ENCODE results near the gene SLC6A5.

Gene SLC6A5

DNA sequence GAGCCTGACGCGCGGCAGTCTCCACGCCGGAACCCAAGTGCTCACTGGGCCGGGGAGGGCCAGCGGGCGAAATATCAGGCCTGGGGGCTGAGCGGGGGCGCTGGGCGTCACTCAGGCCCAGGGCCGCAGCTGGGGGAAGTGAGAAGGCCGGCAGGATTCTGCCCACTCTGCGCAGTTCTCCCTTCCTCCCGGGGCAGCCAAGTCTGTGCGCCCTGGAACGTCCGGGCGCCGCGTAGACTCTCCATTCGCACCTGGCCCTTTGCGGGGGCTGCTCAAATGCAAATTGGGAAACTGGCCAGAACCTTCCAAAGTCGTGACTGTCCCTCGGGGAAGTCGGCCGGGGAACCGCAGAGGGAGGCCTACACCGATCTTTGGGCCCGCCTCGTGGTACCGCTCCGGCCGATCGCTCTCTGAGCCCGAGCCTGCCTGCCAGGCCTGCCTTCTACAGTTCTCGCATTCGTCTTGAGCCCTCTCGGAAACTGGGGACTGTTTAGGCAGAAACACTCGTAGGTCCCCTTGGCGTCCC is 2.2 kb upstream of the SLC6A5 start:
- DNase-seq, result no peak

DNA sequence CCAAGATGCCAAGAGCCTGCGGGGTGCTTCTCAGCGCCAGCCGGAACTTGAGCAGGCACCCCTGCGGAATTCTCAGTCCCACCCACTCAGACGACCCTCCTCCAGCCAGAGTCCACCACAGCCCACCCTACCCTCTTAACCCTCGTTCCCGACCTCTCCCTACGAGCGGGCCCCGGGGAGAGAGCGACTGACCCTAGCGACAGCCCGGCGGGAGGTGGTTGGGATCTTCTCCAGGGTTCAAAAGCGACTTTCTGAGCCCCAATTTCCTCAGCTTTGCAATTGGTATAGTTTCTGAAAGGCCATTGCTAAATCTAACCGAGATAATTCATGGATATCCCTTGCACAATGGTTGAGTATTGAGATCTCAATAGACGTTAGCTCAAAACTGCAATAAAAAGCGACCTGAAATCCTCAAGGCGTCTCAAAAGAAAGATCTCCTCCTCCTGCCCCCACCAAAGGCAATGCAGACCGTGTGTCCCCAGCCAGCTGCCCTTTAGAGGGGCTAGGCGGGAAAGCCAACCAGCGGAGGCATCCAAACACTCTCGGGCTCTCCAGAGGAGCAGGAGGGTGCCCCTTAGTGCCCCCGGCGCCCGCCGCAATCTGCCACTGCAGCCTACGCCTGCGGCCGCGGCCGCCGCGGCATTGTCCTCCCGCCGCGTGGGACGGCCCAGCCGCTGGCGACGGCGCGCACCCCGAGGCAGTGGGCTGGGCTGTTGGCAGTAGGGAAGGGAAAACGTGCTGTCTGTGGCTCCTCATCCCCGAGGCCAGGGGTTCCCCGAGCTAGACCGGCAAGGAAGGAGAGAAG is 1.5 kb upstream of the SLC6A5 start:
- no peak for DNase-seq

DNA sequence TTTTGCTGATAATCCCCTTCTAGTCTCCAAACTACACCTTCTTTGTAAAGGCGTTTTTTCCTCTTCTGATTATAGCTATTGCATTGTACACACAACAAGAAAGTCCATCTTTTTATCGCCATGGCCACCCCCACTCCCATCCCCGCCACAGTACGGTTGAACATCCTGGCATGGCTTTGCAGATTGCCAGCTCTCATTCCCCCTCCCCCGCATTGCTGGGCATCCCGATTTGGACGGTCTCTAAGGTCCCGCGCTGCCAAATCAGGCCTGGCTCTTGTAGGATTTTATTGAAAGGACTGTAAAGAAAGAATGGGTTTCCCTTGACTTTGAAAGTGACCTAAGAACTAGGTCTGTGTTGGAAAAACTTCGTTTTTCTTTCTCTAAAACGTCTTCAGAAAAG is 916 bp upstream of the SLC6A5 start:
- no peak for DNase-seq

DNA sequence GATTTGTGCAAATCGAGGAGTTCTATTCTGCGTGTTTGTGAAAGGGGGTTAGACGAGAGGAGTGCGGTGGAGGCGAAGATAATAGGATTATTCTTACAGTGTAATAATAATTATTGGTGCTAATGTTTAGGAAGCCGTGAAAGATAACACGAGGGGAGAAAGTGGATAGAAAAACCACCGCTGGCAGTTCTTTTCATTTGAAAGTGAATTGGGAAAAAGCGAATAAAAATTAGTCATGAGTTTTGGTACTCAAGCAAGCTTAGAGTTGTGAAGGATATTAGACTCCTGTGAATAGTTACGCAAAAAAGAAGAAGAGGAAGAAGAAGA is 575 bp downstream of the SLC6A5 start:
- DNase-seq, result no peak

DNA sequence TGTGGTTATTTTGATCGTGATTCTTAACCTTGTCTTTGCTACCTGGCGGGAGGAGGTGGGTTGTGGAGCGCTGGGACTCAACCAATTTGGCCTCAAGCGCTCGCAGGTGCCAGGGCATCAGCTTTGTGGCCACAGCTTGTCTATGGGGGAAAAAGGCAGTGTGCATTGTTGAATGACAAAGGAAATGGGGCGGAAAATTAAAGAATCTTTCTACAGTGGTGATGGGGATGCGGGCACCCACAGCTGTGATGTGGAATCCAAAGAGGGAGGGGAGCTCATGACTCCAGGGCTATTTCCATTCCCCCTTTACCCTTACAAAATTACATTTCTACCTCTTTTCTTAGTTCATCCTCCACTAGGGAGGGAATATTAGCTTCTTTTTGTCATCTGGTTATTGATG is 1.1 kb downstream of the SLC6A5 start:
- no peak for DNase-seq

DNA sequence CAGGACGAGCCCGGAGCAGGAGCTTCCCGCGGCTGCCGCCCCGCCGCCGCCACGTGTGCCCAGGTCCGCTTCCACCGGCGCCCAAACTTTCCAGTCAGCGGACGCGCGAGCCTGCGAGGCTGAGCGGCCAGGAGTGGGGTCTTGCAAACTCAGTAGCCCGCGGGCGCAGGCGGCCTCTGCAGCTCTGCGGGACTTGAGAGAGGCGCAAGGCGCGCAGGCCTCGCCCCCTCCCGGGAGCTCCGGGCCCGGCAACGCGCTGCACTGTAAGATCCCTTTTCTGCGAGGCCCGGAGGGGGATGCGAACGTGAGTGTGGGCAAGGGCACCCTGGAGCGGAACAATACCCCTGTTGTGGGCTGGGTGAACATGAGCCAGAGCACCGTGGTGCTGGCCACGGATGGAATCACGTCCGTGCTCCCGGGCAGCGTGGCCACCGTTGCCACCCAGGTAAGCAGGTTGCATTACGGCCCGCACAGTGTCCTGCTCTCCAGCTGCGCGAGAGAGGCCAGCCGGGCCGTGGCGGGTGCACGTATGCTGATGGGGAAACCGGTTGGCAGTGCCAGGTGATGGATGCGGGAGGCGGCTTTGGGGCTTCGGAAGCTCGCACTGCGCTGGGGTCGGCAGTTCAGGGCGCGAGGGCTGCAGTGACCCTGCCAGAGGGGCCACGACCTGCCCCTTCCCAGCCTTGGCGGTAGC is 2.0 kb downstream of the SLC6A5 start:
- no peak for DNase-seq

DNA sequence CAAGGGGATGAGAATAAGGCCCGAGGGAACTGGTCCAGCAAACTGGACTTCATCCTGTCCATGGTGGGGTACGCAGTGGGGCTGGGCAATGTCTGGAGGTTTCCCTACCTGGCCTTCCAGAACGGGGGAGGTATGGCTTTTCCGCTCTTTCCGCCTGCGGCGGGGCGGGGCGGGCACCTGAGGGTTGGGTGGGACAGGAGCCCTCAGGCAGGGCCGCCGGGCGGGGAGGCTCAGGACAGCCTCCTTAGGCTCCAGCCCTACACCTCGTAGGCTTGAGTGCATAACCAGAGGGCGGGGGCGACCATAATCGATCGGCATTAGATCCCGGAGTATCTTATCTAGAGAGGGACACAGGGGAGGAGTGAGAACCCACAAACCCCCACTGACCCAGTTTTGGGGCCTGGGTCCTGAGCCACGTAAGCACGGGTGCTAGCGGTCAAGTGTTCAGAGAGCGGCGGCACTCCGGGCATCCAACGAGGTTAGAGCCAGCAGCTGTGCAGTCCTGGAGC is 4.9 kb downstream of the SLC6A5 start:
- no peak for DNase-seq

DNA sequence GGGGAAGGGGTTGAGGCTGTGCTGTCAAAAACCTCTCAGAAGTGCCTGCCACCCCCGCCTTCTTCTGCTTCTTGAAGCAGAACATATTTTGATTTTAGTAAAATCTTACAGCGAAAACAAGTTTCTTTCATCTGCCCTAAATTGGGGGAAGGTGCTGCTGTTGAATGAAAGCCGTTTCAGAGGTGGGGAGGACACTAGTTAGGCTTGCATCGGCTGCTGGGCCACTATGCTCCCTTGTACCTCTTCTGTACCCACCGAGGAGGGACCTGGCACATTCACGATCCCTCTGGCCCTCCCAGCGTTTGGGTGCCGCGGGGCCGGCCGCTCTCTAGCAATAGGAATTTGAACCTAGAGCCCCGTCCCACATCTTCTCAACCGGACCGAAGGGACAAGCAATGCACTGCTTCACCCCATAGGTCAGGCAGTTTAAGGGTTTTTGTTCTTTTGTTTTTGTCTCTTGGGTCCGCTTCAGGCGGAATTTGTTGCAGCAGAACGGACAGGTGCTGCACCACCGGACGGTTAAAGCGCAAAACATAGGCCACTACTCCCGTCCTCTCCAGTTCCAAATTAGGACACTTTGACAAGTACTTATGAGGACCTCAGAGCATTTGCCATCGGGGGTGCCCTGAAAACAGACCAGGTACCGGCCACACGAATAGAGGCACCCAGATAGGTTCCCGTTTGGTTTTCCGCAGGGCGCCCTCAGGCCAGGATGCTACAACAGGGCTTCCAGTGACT is 5.6 kb downstream of the SLC6A5 start:
- DNase-seq, result no peak

DNA sequence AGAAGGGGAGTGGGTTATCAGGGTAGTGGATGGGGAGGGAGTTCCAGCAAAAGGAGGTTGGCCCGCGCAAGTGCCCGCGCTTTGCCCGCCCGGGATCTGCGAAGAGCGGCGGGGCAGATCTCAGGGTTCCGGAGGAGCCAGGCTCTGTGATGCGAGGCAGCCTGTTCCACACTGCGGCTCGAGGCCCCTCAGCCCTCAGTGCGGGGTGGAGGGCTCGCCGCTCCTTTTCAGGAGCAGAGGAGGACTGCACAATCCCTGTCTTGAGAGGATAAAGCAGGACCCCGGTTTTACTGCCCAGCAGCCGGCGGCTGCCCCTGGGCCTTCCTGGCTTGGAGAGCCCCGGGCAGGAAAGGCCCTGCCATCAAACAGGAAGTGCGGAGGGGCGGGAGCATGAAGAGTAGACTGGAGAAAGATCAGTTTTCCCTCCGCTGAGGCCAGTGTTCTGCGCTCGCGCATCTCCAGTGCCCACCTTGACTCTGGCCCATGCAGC is 6.2 kb downstream of the SLC6A5 start:
- no peak for DNase-seq

DNA sequence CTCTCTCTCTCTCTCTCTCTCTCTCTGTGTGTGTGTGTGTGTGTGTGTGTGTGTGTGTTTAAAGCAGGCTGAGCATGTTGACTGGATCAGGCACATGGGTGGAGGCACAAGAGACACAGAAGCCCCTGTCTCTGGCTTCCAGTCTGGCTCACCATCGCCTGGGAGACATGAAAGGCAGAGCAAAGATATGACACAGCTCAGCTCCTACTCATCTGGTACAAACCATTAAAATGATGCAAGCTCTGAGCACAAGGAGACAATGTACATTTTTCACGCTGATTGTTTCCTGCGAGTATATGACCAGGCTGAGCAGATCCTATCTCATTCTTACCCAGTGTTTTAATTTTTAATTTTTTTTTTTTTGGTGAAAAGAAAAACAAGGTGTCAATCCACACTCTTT is 9.5 kb downstream of the SLC6A5 start:
- no peak for DNase-seq

DNA sequence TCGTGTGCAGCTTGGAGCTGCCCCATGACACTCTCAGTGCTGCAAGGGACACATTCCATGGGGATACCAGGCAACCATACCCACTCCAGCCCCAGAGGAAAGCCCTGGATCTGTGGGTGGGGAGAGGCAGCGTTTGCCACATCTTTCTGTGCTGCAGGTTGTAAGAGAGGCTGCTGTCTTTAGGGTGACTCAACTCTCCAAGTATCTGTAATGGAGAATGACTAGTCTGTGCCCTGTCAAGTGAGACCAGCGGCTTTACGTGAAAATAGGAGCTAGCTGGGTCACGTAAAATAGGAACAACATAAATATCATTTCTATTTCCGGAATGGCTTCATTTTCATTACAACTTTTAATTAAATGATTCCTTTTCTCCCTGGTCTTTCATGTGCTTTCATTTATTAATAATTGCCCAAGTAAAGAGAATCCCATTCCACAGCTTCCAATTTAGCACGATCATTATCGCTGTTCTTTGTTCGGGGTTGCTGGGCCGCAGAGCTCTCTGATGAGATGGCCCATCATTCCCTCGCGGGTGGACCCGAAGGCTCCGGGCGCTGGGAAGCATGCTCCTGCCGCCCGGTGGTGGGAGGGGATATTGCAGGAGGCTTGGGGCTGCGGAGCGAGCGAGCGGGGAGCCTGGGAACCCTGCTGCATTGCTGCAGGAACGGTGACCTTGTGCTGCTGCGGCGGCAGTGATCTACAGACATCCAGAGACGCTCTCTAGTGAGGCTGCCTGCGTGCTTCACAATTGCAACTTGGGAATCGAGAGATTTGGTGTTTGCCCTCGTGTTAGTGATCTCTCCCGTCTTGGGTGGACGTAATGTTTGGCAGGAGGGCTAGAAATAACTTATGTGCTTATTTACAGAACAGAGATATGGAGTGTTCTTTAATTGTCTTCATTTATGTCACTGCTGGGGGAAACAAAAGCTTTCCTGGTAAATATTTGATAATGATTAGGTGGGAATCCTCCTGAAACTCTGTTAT is 10.6 kb downstream of the SLC6A5 start:
- DNase-seq, result peak; percentile 18 to 55

DNA sequence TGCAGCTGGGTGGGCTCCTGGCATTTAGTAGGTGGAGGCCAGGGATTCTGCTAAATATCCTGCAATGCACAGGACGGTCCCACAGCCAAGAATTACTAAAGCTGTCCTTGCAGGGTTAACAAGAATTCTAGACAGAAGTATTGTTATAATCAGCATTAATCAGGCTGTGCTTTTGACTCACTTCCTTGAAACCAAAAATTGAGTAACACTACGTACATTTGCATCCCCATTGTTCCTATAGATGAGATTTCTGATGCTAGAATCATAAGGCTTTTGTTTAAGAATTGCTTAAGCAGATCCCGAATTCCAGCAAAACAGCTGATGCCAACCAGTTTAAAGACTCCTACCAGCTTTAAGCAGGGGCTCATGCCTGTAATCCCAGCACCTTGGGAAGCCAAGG is 11.4 kb downstream of the SLC6A5 start:
- no peak for DNase-seq

DNA sequence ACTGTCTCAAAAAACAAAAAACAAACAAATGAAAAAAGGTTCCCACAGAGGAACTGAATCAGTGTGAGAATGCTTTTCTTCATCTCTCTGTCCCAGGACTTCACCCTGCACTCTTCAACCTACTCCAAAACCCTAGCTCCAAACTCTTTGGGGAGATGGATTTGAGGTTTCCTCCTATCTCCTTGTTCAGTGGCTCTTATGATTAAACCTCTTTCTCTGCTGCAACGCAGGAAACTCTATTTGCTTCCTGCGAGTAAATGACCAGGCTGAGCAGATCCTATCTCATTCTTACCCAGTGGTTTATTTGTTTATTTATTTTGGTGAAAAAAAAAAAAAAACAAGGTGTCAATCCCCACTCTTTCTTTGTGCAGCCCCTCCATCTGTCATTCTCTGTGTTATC is 12.0 kb downstream of the SLC6A5 start:
- DNase-seq, result no peak

DNA sequence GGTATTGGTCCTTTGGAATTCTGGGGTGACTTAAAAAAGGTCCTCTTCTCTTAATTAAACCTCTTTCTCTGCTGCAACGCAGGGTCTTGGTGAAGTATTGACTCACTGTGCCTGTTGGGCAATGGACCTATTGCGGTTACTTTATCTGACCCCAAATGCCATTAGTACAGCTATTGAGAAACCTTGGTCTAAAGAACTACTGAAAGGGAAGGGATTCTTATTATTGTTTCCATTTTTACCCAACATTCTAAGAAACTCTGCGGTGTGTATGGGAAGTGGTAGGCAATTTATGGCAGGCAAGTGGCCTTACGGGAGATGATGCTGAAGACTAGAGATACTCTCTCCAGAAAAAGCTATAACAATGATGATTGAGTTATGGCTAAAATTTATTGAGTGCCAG is 12.5 kb downstream of the SLC6A5 start:
- no peak for DNase-seq

DNA sequence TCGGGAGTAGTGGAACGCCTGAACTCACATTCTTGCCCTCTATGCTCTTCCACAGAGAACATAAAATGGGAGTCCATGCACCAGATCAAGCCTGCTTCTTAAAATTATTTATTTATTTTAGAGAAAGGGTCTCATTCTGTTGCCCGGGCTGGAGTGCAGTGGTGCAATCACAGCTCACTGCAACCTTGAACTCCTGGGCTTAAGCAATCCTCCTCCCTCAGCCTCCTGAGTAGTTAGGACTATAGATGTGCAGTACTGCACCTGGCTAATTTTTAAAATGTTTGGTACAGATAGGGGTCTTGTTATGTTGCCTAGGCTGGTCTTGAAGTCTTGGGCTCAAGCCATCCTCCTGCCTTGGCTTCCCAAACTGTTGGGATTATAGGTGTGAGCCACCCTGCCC is 13.0 kb downstream of the SLC6A5 start:
- no peak for DNase-seq

DNA sequence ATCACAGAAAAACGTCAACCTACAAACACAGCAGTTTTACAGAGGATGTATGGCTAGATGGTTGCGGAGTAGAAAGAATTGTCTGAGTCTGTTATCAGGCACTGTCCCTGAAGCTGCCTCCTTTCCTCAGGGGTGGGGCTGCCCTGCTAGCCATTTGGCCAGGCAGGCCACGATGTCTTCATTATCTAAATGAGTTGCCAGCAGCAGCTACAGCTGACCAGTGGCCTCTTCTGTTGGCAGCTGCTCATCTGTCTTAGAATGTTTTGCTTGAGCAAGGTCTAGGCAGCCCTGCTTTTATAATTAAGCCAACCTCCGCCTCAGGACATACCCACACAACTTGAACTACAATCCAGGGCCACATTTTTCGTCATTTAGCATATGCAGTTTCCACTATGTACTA is 17.5 kb downstream of the SLC6A5 start:
- no peak for DNase-seq

DNA sequence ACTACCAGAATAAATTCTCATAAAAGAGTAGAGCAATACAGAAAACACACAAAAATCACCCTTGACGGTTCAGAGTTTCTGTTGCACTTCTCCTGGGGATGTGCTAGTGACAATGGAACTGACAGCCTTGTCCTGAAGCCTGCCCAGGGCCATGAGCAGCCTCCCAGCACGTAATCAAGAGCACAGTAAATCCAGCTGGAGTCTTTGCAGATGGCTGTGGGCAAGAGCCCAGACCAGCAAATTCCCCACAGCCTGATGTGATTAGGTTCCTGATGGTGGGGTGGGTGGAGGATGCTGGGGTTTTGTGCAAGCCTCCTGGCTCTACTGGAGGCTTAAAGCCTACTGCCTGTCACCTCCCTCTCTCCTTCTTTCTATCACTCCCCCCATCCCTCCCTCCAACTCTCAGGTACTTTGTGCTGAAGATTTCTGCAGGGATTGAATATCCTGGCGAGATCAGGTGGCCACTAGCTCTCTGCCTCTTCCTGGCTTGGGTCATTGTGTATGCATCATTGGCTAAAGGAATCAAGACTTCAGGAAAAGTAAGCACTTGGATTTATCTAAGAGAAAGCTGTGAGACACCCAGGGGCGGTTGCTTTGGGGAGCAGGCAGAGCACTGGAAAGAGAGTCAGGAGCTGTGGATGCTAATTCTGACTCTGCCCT is 18.1 kb downstream of the SLC6A5 start:
- no peak for DNase-seq

DNA sequence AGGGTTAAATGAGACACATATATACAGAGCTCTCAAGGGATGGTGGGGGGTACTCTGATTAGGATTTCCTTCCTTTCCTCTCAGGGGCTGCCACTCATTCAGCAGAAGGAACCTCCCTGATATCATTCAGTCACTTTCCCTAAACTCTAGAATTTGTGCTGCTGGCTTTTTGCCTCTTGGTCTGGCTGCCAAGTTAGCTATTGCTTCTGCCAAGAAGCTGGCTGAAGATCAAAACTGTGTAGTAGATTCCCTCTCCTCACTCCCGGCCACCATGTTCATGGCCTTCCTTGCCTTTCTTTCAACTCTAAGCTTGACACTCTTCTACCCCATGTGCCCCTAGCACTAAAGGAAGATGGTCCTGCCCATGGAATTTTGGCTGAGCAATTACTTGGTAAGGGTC is 18.7 kb downstream of the SLC6A5 start:
- DNase-seq, result no peak

DNA sequence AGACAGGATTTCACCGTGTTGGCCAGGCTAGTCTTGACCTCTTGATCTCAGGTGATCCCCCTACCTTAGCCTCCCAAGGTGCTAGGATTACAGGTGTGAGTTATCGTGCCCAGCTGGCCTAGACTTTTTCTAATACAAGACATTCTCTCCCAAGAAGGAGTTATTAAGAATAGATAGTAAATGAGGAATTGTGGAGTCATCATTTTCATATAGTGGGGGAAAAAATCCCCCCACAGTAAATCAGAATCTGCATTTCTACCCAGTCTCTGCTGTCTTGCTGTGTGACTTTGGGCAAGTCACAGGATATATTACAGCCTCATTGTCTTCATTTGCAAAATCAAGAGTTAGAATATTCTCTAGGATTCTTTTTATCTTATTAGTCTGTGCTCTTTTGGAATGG is 21.6 kb downstream of the SLC6A5 start:
- no peak for DNase-seq

DNA sequence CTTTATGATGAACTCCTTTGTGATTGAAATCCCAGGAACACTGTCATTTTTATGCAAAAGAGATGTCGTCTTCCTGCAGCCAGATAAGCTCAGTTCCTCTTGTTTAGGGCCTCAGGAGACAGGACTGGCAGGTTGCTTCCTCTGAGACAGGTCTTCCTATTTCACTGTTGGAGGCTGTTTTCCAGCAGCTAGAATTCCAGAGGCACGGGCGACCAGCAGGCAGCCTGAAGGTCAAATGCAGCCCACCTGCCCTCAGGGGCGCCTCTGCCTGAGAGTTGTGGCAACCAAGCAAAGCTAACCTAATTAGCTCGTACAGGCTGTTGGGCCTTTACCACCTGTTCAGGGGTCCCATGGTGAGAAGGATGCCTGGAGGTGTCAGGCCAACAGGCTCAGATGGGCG is 22.3 kb downstream of the SLC6A5 start:
- no peak for DNase-seq

DNA sequence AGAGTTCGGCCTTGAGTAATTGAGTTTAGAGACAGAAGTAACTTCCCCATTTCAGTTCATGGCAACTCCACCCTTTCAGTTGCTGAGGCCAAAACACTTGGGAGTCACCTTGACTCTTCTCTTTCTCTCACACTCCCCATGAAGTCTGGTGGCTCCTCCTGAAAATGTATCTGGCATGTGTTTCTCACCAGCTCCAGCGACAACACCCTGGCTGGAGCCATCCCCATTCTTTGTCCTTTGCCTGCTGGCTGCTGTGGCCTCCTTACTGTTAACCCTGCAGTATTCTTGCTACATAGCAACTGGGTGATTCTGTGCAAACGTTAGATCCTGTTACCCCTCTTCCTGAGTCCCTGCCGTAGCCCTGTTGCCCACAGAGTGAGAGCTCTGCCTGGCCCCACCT is 23.8 kb downstream of the SLC6A5 start:
- no peak for DNase-seq

DNA sequence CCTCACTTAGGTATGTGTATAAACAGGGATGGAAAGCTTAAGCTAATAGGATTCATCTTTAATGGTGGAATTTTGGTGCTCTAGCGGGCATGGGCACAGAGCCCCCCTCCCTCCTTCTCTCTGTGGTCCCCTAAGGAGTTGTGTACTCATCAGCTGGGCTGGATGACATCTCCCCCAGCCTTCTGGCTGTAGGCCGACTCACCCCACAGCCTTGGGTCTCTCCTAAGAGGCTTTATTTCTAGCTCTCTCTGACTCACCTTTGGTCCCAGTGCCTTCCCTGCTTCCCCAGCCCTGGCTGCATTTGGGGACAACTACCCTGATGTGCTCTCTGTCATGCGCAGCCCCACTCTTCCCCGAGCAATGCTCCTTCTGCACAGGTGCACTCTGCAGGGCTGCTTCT is 26.9 kb downstream of the SLC6A5 start:
- DNase-seq, result no peak
